K562 (cell line): ENCODE data around the gene ZCWPW1. TPM values are rescaled to one million over a fixed set of nuclear protein-coding genes. Genes with fewer than 3 reads are reported as not detected.

Experiments
- ARHGAP35 ChIP-seq: fragments of 450-650 bp; IDR thresholded peaks from 2 replicates; pipeline ENCODE4 v1.6.1; 2018; ENCODE audit not compliant: partially characterized antibody
- ATF7 ChIP-seq: fragments of 450-650 bp; IDR thresholded peaks from 2 replicates; pipeline ENCODE4 v1.7.1; 2014; ENCODE audit warnings: mild to moderate bottlenecking, moderate library complexity
- FOSL1 ChIP-seq: fragments of 200-800 bp; sonication (Bioruptor generic); conservative IDR thresholded peaks from 2 replicates; pipeline ENCODE4 v1.6.1; 2016; ENCODE audit warnings: missing genetic modification characterization, missing compliant biosample characterization
- FOXA1 ChIP-seq: fragments of 450-650 bp; IDR thresholded peaks from 2 replicates; pipeline ENCODE4 v1.6.1; 2016; ENCODE audit warnings: mild to moderate bottlenecking, borderline replicate concordance
- FOXK2 ChIP-seq, 2 experiments: fragments of 450-650 bp; IDR thresholded peaks in 1 of 2; conservative IDR thresholded peaks in 1 of 2; 2 replicates each; pipeline ENCODE4 v1.6.1; 2016; ENCODE audit warnings: low read depth in 2 of 2, mild to moderate bottlenecking in 1 of 2
- HIVEP1 ChIP-seq: fragments of 250-450 bp; sonication (Bioruptor Pico); IDR thresholded peaks from 2 replicates; pipeline ENCODE4 v1.4.0; 2020; ENCODE audit warnings: mild to moderate bottlenecking
- HLTF ChIP-seq: fragments of 450-650 bp; IDR thresholded peaks from 2 replicates; pipeline ENCODE4 v1.6.1; 2016
- IRF9 ChIP-seq: fragments of 450-650 bp; IDR thresholded peaks from 2 replicates; pipeline ENCODE4 v1.6.1; 2016; ENCODE audit warnings: missing biosample characterization, missing genetic modification characterization
- NR1H2 ChIP-seq: sonication (generic); formaldehyde crosslinking; IDR thresholded peaks from 2 replicates; pipeline ENCODE4 v1.4.0; 2020; ENCODE audit warnings: mild to moderate bottlenecking, missing genetic modification reagents
- POLR2G ChIP-seq: fragments of 200-400 bp; formaldehyde crosslinking; IDR thresholded peaks from 2 replicates; pipeline ENCODE4 v1.6.1; 2017; ENCODE audit warnings: low read depth, mild to moderate bottlenecking, antibody characterized with exemption, low read length, moderate library complexity
- RB1 ChIP-seq: fragments of 450-650 bp; IDR thresholded peaks from 2 replicates; pipeline ENCODE4 v1.6.1; 2017; ENCODE audit warnings: low read depth, mild to moderate bottlenecking
- SMAD2 ChIP-seq: fragments of 150-350 bp; IDR thresholded peaks from 2 replicates; pipeline ENCODE4 v1.6.1; 2014; ENCODE audit warnings: low read depth, mild to moderate bottlenecking, low read length
- ZNF551 ChIP-seq: fragments of 250-450 bp; sonication (Bioruptor Pico); IDR thresholded peaks from 2 replicates; pipeline ENCODE4 v1.5.0; 2021; ENCODE audit warnings: mild to moderate bottlenecking, moderate library complexity
- ZNF592 ChIP-seq: fragments of 450-650 bp; IDR thresholded peaks from 2 replicates; pipeline ENCODE4 v1.6.1; 2017; ENCODE audit warnings: antibody characterized with exemption, mild to moderate bottlenecking
- ZNF655 ChIP-seq: fragments of 250-450 bp; sonication (Bioruptor Pico); IDR thresholded peaks from 2 replicates; pipeline ENCODE4 v1.5.0; 2021
- polyA plus RNA-seq, 8 experiments: library from polyadenylated mRNA; depleted of rRNA in 4 of 8; stranded (reverse) in 5 of 8; unstranded in 3 of 8; fragments of >200 nt; fragmentation: Nextera tagmentation in 2 of 8; fragmentation: Illumina TruSeq in 1 of 8; extraction: Ambion mirVana in 2 of 8; extraction: Trizol in 1 of 8; gene quantifications; 2 replicates each; pipeline versions ENCODE4 v1.2.1 to v1.2.3, GENCODE V29; 2011 to 2014; ENCODE audit warnings: inconsistent platforms in 1 of 8, missing spikeins in 1 of 8
- total RNA-seq, 7 experiments: library from RNA; depleted of rRNA in 6 of 7; stranded (reverse); fragments of >200 nt in 6 of 7; fragmentation: Illumina TruSeq in 2 of 7; extraction: Trizol in 2 of 7; gene quantifications; 2 replicates each; pipeline versions ENCODE4 v1.2.1 to v1.2.3, GENCODE V29; 2011 to 2021; ENCODE audit warnings: low replicate concordance in 1 of 7

The ZCWPW1 gene
- total and polyA plus RNA-seq, 9 of the 15 experiments (the other 6 are each of a cell fraction or from before 2014, with no cell fraction given), result 0.18 to 1.7 (median 1.2) TPM

- peak; percentile 50; the same call in 1 of the 2 replicates for TF ChIP-seq IRF9 (tag)
- peak; percentile 12; the same call in 1 of the 2 replicates for TF ChIP-seq HLTF
- TF ChIP-seq ZNF592, result peak; percentile 99
- peak; percentile 98 for TF ChIP-seq NR1H2 (CRISPR knock-in tag)
- peak; percentile 98 for TF ChIP-seq ATF7
- TF ChIP-seq ARHGAP35, result no peak
- 0 out of 2 replicates have a peak, but pooled peaks have one; percentile 23 for TF ChIP-seq ZNF655
- TF ChIP-seq ZNF551, result no peak
- no peak for TF ChIP-seq SMAD2
- TF ChIP-seq FOSL1 (tag), result peak; percentile 90
- TF ChIP-seq FOXA1, result no peak
- no peak for TF ChIP-seq RB1
- peak; percentile 69 for TF ChIP-seq POLR2G
- TF ChIP-seq FOXK2 (conservative IDR thresholded peaks at IDR 0.05 in 1 of 2, IDR thresholded peaks at IDR 0.05 in 1 of 2; ENCODE audit: low read depth in 2 of 2), result peak; percentile 71 to 79; a peak in 3 of 4 replicates
- TF ChIP-seq HIVEP1 (CRISPR knock-in tag), result no peak; the same call in 1 of the 2 replicates
Measured at GRCh38 chr7:100444311-100445278, 16.1 kb upstream of the ZCWPW1 start (continued).
